ENCODE measurements around the gene TMPRSS6. TPM values are rescaled to one million over a fixed set of nuclear protein-coding genes. Genes with fewer than 3 reads are reported as not detected.

TMPRSS6 gene
- total RNA-seq, 2 experiments from 2014 or later: 10.7 to 10.9 TPM

GRCh38 chr22:37033605-37034430 is 75.7 kb downstream of the TMPRSS6 start:
- Mint-ChIP-seq H3K27ac (no peak overlapping the region), H3K4me3 (no peak overlapping the region), H3K36me3 (ENCODE audit: low read depth) (no peaks in the 10 kb centered on the region), H3K27me3 (ENCODE audit: low read depth) (peaks cover 2% of the 10 kb centered on the region), H3K9me3 (no peaks in the 10 kb centered on the region), H3K4me1 (ENCODE audit: low read depth) (no peaks in the 10 kb centered on the region)
- CTCF ChIA-PET: interaction anchor here (1.8 kb wide), 1 partner anchor 11 kb away, joined by 5 read pairs; no protein-coding TSS in a partner anchor
- DNase-seq: no peak
- intact Hi-C loops (cut with micrococcal nuclease): no loop called here

DNA sequence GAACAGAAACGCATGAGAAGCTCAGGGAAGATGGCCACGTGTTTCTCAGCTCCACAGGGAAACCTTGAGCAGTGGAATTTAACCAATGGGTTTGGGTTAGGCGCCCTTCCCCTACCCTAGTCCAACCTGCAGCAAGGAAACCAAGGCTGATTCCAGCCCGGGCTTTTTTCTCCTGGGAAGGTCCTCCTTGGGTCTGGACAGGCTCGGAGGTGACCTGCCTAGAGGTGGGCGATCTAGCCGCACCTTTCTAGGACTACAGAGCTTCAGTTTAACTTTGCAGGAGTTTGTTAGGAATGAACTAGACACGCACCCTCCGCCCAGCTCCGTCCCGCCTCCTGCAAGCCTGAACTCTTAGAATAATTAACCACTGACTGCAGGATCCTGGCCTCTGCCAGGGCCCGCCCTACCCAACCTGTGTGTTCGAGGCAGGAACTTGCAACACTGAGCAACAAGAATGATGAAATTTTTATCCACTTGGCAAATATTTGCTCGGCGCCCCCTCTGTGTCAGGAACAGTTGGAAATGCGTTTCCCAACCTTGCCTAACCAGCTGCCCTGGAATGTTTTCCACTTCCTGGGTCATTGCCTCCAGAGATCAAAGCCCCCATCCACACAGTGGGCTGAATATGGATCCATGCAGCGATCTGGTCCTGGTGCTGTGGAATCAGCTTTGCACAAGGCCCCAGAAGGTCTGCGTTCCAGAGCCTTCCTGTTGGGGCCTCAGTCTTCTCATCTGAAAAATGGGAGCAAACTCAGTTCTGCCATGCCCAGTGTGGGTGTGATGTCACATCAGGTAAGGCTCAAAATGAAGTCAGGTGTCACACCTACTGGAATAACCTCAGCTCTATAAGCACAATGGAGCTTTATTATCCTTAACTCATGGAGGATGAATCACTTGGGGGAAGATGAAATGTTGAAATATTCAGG is 76.7 kb downstream of the TMPRSS6 start:
- Mint-ChIP-seq H3K9me3 (no peaks in the 10 kb centered on the region), H3K27ac (no peak overlapping the region), H3K27me3 (ENCODE audit: low read depth) (peaks cover 2% of the 10 kb centered on the region), H3K4me3 (no peak overlapping the region), H3K36me3 (ENCODE audit: low read depth) (no peaks in the 10 kb centered on the region), H3K4me1 (ENCODE audit: low read depth) (no peaks in the 10 kb centered on the region)
- DNase-seq: no peak
- CTCF ChIA-PET: interaction anchor here (0.9 to 1.8 kb wide), 2 partner anchors 11 to 12 kb away, joined by 4 to 5 read pairs; no protein-coding TSS in a partner anchor
- intact Hi-C loops (cut with micrococcal nuclease): no loop called here

GRCh38 chr22:37032134-37032534 is 77.4 kb downstream of the TMPRSS6 start:
- no peak overlapping the region for H3K27ac Mint-ChIP-seq
- intact Hi-C loops (cut with micrococcal nuclease): no loop called here
- no peaks in the 10 kb centered on the region for H3K4me1 Mint-ChIP-seq (ENCODE audit: low read depth)
- no peak overlapping the region for H3K4me3 Mint-ChIP-seq
- DNase-seq: no peak
- no peaks in the 10 kb centered on the region for H3K36me3 Mint-ChIP-seq (ENCODE audit: low read depth)
- peaks cover 2% of the 10 kb centered on the region for H3K27me3 Mint-ChIP-seq (ENCODE audit: low read depth)
- CTCF ChIA-PET: interaction anchor here (0.9 to 1.8 kb wide), 3 partner anchors 11 to 25 kb away, joined by 4 to 5 read pairs (median 4); no protein-coding TSS in a partner anchor
- no peaks in the 10 kb centered on the region for H3K9me3 Mint-ChIP-seq

DNA sequence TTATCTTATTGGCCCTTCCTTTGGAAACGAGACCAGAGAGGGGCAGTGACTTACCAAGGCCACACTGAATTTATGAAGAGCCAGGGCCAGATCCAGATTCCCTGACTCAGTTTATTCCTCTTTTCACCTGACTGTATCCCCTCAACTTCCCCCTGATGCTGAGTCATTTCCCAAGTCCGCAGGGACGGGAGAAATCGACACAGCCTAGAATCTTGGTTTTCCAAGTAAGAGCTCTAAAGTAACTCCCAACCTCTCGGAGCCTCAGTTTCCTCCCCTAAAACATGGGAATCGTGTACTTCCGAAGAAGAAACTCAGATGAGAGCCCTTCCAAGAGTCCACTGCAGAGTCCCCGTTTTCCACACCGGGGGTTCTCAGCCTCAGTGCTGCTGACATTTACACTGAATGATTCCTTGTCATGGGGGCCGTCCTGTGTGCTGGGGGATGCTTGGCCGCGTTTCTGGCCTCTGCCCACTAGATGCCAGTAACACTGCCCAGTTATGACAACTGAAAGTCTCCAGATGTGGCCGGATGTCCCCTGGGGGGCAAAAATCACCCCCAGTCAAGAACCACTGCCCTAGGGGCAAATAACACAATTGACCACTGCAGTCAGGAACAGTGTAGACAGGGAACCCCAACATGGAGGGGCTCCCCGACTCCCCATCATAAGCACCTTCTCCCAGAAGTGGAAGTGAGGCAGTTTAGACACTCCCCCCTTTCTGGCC is 78.8 kb downstream of the TMPRSS6 start:
- Mint-ChIP-seq H3K9me3 (no peaks in the 10 kb centered on the region), H3K27ac (no peak overlapping the region), H3K27me3 (ENCODE audit: low read depth) (no peaks in the 10 kb centered on the region), H3K4me1 (ENCODE audit: low read depth) (no peaks in the 10 kb centered on the region), H3K4me3 (no peak overlapping the region), H3K36me3 (ENCODE audit: low read depth) (no peaks in the 10 kb centered on the region)
- CTCF ChIA-PET: interaction anchor here (1.0 to 2.0 kb wide), 2 partner anchors 12 to 53 kb away, joined by 4 to 6 read pairs; no protein-coding TSS in a partner anchor
- no peak for DNase-seq
- intact Hi-C loops (cut with micrococcal nuclease): no loop called here

DNA sequence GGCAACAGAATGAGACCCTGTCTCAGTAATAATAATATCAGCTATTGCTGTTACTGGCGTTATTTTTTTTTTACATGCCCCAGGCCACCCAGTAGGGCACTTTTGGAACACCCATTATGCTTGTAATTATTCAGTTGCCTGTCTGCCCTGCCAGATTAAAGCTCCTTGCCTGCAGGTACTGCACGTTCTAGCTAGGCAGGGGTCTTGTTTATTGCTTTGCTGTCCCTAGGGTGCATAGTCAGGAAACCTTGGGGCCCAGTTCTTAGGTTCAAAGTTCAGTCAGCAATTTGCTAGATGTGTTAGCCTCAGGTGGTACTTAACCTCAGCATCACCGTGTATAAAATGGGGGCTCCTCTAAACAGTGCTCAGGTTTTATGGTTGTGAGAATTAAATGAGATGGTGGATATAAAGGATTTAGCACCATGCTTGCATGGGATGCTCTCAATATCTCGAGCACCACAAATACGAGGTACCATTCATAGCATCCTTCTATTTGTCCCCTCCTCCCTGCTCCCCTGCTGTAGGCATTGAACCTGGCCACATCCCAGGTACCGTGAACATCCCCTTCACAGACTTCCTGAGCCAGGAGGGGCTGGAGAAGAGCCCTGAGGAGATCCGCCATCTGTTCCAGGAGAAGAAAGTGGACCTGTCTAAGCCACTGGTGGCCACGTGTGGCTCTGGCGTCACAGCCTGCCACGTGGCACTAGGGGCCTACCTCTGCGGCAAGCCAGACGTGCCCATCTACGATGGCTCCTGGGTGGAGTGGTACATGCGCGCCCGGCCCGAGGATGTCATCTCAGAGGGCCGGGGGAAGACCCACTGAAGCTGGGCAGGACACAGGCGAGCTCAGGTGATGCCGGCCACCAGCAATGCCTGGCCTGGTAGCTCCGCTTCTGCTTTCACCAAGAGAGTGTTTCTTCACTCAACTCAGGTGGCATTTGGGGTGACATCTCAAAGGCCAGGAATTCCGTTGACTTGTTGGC is 80.5 kb downstream of the TMPRSS6 start:
- CTCF ChIA-PET: interaction anchor here (2.0 kb wide), 1 partner anchor 14 kb away, joined by 6 read pairs; no protein-coding TSS in a partner anchor
- no peaks in the 10 kb centered on the region for H3K27me3 Mint-ChIP-seq (ENCODE audit: low read depth)
- H3K27ac Mint-ChIP-seq: no peak overlapping the region
- no peak overlapping the region for H3K4me3 Mint-ChIP-seq
- H3K36me3 Mint-ChIP-seq (ENCODE audit: low read depth): no peaks in the 10 kb centered on the region
- no peaks in the 10 kb centered on the region for H3K4me1 Mint-ChIP-seq (ENCODE audit: low read depth)
- H3K9me3 Mint-ChIP-seq: no peaks in the 10 kb centered on the region
- no peak for DNase-seq
- intact Hi-C loops (cut with micrococcal nuclease): no loop called here

DNA sequence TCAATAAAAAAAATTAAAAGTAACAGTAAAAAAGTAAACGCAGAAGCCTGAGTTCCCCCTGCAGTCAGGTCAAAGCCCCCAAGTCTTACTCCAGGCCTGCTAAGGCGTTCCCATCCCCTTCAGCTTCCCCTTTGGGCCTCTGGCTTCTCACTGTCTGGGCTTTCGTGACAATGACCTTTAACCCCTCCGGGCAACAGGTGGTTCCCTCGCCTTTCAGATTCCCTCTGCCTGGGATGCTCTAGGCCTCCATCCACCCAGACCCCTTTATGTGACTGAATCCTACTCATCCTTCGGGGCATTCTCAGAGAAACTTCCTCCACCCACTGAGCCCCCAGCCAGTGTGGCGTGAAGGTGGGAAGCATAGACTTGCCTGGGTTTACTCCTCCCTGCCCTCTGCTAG is 82.0 kb downstream of the TMPRSS6 start:
- intact Hi-C loops (cut with micrococcal nuclease): no loop called here
- H3K27me3 Mint-ChIP-seq (ENCODE audit: low read depth): no peaks in the 10 kb centered on the region
- CTCF ChIA-PET: no interaction called here
- H3K4me1 Mint-ChIP-seq (ENCODE audit: low read depth): no peaks in the 10 kb centered on the region
- no peak for DNase-seq
- no peaks in the 10 kb centered on the region for H3K9me3 Mint-ChIP-seq
- no peak overlapping the region for H3K4me3 Mint-ChIP-seq
- H3K27ac Mint-ChIP-seq: no peak overlapping the region
- no peaks in the 10 kb centered on the region for H3K36me3 Mint-ChIP-seq (ENCODE audit: low read depth)

DNA sequence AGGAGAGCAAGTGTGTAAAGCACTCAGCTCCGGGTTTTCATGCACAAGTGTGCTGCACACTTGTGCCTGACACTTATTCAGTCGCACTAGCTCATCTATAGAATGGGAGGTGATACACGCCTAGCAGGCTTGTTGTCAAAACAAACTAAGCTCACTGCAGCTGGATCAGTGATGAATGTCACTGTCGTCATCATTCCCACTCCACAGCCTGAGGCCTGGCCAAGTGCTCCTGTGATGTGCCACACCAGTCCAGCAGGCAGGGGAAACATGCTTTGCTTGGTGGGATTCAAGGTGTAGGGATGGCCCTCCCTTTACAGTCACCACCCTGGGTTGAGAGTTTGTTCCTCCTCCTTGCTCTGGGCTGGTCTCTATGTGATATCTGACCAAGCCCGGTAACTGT is 83.2 kb downstream of the TMPRSS6 start:
- Mint-ChIP-seq H3K9me3 (no peaks in the 10 kb centered on the region), H3K4me1 (ENCODE audit: low read depth) (no peaks in the 10 kb centered on the region), H3K4me3 (no peak overlapping the region), H3K27ac (no peak overlapping the region), H3K36me3 (ENCODE audit: low read depth) (no peaks in the 10 kb centered on the region), H3K27me3 (ENCODE audit: low read depth) (peaks cover 6% of the 10 kb centered on the region)
- CTCF ChIA-PET: interaction anchor here (0.6 kb wide), 1 partner anchor 90 kb away, joined by 3 read pairs; no protein-coding TSS in a partner anchor
- no peak for DNase-seq
- intact Hi-C loops (cut with micrococcal nuclease): no loop called here

GRCh38 chr22:37025500-37026070 is 83.9 kb downstream of the TMPRSS6 start:
- Mint-ChIP-seq H3K27me3 (ENCODE audit: low read depth) (peaks cover 10% of the 10 kb centered on the region), H3K9me3 (no peaks in the 10 kb centered on the region), H3K4me3 (no peak overlapping the region), H3K36me3 (ENCODE audit: low read depth) (no peaks in the 10 kb centered on the region), H3K27ac (no peak overlapping the region), H3K4me1 (ENCODE audit: low read depth) (no peaks in the 10 kb centered on the region)
- intact Hi-C loops (cut with micrococcal nuclease): no loop called here
- CTCF ChIA-PET: interaction anchor here (0.6 to 1.0 kb wide), 2 partner anchors 32 to 89 kb away, joined by 3 read pairs; no protein-coding TSS in a partner anchor
- no peak for DNase-seq

- CTCF ChIA-PET: interaction anchor here (1.0 kb wide), 1 partner anchor 31 kb away, joined by 3 read pairs; no protein-coding TSS in a partner anchor
- peaks cover 4% of the 10 kb centered on the region for H3K4me1 Mint-ChIP-seq (ENCODE audit: low read depth)
- no peak overlapping the region for H3K4me3 Mint-ChIP-seq
- H3K36me3 Mint-ChIP-seq (ENCODE audit: low read depth): no peaks in the 10 kb centered on the region
- intact Hi-C loops (cut with micrococcal nuclease): no loop called here
- DNase-seq: no peak
- H3K27ac Mint-ChIP-seq: no peak overlapping the region
- H3K27me3 Mint-ChIP-seq (ENCODE audit: low read depth): peaks cover 19% of the 10 kb centered on the region
- H3K9me3 Mint-ChIP-seq: no peaks in the 10 kb centered on the region
These were observed 85.0 kb downstream of the TMPRSS6 start for GRCh38 chr22:37024339-37025157.

GRCh38 chr22:37023743-37024338 is 85.7 kb downstream of the TMPRSS6 start:
- Mint-ChIP-seq H3K27me3 (ENCODE audit: low read depth) (peaks cover 19% of the 10 kb centered on the region), H3K9me3 (no peaks in the 10 kb centered on the region), H3K4me3 (no peak overlapping the region), H3K36me3 (ENCODE audit: low read depth) (no peaks in the 10 kb centered on the region), H3K27ac (no peak overlapping the region), H3K4me1 (ENCODE audit: low read depth) (peaks cover 4% of the 10 kb centered on the region)
- DNase-seq: no peak
- CTCF ChIA-PET: no interaction called here
- intact Hi-C loops (cut with micrococcal nuclease): no loop called here
